Glomerular visceral epithelial cell (primary cell): ENCODE data around the gene HSF4.
A peak's percentile ranks its signal among the peaks of the same experiment; 100 is the strongest.

Experiments
- DNase-seq: peaks from one replicate; pipeline ENCODE4 v3.0.0-alpha.2; 2016; ENCODE audit errors: extremely low spot score

Gene HSF4

GRCh38 chr16:67184995-67185650, 20.6 kb downstream of the HSF4 start:
- DNase-seq = peak; percentile 88

GRCh38 chr16:67185651-67186134, 21.1 kb downstream of the HSF4 start:
- DNase-seq = no peak

- peak; percentile 83 for DNase-seq
These were observed 22.0 kb downstream of the HSF4 start for GRCh38 chr16:67186550-67186950.

- no peak for DNase-seq
These were observed 22.8 kb downstream of the HSF4 start for GRCh38 chr16:67187175-67187890.

GRCh38 chr16:67188323-67188722, 23.8 kb downstream of the HSF4 start:
- DNase-seq = no peak

GRCh38 chr16:67188798-67189197, 24.3 kb downstream of the HSF4 start:
- no peak for DNase-seq

GRCh38 chr16:67190041-67190440, 25.5 kb downstream of the HSF4 start, which contains the start of gene EXOC3L1:
EXOC3L1 (minus strand) TSS chr16:67190136; CDS start chr16:67189676, 460 bp downstream.
- DNase-seq = no peak

GRCh38 chr16:67190448-67191399, 26.2 kb downstream of the HSF4 start:
- DNase-seq = no peak

GRCh38 chr16:67191411-67191994, 27.0 kb downstream of the HSF4 start:
- no peak for DNase-seq

GRCh38 chr16:67191995-67192681, 27.6 kb downstream of the HSF4 start, which contains the start of gene E2F4:
E2F4 (plus strand) TSS chr16:67192155; CDS start chr16:67192228, 73 bp downstream.
- DNase-seq = peak; percentile 88

- no peak for DNase-seq
These were observed 28.3 kb downstream of the HSF4 start for GRCh38 chr16:67192781-67193361.

- no peak for DNase-seq
These were observed 29.0 kb downstream of the HSF4 start for GRCh38 chr16:67193536-67193935.

GRCh38 chr16:67194260-67194659, 29.7 kb downstream of the HSF4 start:
- no peak for DNase-seq

GRCh38 chr16:67195676-67196075, 31.1 kb downstream of the HSF4 start:
- DNase-seq = no peak

- DNase-seq = no peak
These were observed 32.3 kb downstream of the HSF4 start for GRCh38 chr16:67196881-67197280.

- DNase-seq = no peak
These were observed 33.2 kb downstream of the HSF4 start for GRCh38 chr16:67197704-67198103.

- no peak for DNase-seq
These were observed 33.7 kb downstream of the HSF4 start for GRCh38 chr16:67198238-67198734.

- DNase-seq = no peak
These were observed 34.7 kb downstream of the HSF4 start, which contains the start of gene ELMO3 for GRCh38 chr16:67199011-67199807. ELMO3 (plus strand) TSS chr16:67199131; CDS start chr16:67199327, 196 bp downstream.

- no peak for DNase-seq
These were observed 35.3 kb downstream of the HSF4 start for GRCh38 chr16:67199808-67200198.
